Measurements from ENCODE around the gene PRPF6.

DNA sequence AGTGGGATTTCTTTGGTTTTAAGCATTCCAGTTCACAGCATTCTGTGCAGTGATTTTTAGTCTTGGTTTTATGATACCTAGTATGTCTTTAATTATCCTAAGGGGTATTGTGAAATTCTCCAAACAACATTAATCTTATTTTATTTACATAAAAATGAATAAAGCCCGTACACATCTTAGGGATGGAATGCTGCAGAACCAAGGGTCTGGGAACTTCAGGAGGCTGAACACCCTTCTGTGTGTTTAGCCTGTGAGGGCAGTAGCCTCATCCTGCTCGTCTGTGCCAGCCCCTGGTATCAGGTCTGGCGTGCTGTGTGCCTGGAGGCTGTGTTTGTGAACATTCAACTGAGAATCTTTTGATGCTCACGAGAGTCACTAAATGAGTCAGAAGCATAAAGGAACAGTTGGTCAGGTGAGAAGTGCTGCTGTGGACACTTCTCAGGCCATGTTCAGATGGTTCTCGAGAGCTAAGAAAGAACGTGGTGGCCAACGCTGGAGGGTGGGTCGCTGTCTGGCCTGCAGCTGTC is 29.8 kb downstream of the PRPF6 start:
- no peak for TF ChIP-seq EZH2phosphoT487 (IDR thresholded peaks at IDR 0.05; ENCODE audit: borderline replicate concordance)
- TF ChIP-seq, protein P1, sequence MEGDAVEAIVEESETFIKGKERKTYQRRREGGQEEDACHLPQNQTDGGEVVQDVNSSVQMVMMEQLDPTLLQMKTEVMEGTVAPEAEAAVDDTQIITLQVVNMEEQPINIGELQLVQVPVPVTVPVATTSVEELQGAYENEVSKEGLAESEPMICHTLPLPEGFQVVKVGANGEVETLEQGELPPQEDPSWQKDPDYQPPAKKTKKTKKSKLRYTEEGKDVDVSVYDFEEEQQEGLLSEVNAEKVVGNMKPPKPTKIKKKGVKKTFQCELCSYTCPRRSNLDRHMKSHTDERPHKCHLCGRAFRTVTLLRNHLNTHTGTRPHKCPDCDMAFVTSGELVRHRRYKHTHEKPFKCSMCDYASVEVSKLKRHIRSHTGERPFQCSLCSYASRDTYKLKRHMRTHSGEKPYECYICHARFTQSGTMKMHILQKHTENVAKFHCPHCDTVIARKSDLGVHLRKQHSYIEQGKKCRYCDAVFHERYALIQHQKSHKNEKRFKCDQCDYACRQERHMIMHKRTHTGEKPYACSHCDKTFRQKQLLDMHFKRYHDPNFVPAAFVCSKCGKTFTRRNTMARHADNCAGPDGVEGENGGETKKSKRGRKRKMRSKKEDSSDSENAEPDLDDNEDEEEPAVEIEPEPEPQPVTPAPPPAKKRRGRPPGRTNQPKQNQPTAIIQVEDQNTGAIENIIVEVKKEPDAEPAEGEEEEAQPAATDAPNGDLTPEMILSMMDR (conservative IDR thresholded peaks at IDR 0.05; ENCODE audit: low read length), result no peak

Measured in Loucy (cell line).